Small intestine (tissue), 7 donors: ENCODE results near the gene KRTAP3-1. TPM values are rescaled to one million over a fixed set of nuclear protein-coding genes. Genes with fewer than 3 reads are reported as not detected.
"Not testable (repeated sequence)": the region's sequence is repeated elsewhere in the genome, so short reads cannot be mapped to it uniquely, and the experiment has no call there.

Experiments
- DNase-seq, 2 donors: peaks; one replicate each; pipeline versions ENCODE4 v3.0.0 to v3.0.0-alpha.2; 2013
- FAIRE-seq: peaks from 2 replicates; lab custom pipeline; 2012; peaks lifted over from hg19 to GRCh38; lab: Jason Lieb, UNC
- H3K27ac ChIP-seq, 3 donors: one replicate each; pipeline ENCODE4 v1.5.1; 2013; ENCODE audit warnings: low read length in 2 of 3, mild to moderate bottlenecking in 2 of 3, control low read depth in 1 of 3, inconsistent platforms in 1 of 3, low read depth in 1 of 3, moderate library complexity in 1 of 3
- H3K27me3 ChIP-seq, 3 donors: one replicate each; pipeline ENCODE4 v1.6.1; 2013; ENCODE audit warnings: low read length in 3 of 3, inconsistent platforms in 1 of 3; ENCODE audit not compliant: control insufficient read depth in 3 of 3, insufficient read depth in 3 of 3
- H3K36me3 ChIP-seq, 3 donors: one replicate each; pipeline ENCODE4 v1.6.1; 2013; ENCODE audit warnings: low read length in 3 of 3, inconsistent platforms in 1 of 3, low read depth in 1 of 3, mild to moderate bottlenecking in 1 of 3, moderate library complexity in 1 of 3; ENCODE audit not compliant: control insufficient read depth in 3 of 3, insufficient read depth in 2 of 3
- H3K4me1 ChIP-seq, 3 donors: one replicate each; pipeline ENCODE4 v1.6.1; 2013; ENCODE audit warnings: low read length in 2 of 3, inconsistent platforms in 1 of 3, low read depth in 1 of 3, mild to moderate bottlenecking in 1 of 3, moderate library complexity in 1 of 3; ENCODE audit not compliant: control insufficient read depth in 3 of 3, insufficient read depth in 2 of 3
- H3K4me3 ChIP-seq, 3 donors: one replicate each; pipeline ENCODE4 v1.5.1; 2013; ENCODE audit warnings: low read length in 3 of 3, control low read depth in 1 of 3, inconsistent platforms in 1 of 3, low read depth in 1 of 3, mild to moderate bottlenecking in 1 of 3, moderate library complexity in 1 of 3
- H3K9me3 ChIP-seq, 2 donors: one replicate each; pipeline ENCODE4 v1.6.1; 2013; ENCODE audit warnings: low read depth in 1 of 2, low read length in 1 of 2; ENCODE audit not compliant: control insufficient read depth in 2 of 2, insufficient read depth in 1 of 2
- WGBS, 3 donors: extraction: QIAGEN DNeasy Blood & Tissue Kit; methylation state at CpG; one replicate each; pipeline ENCODE4 v1.1.7; 2013; 5-methylcytosine and 5-hydroxymethylcytosine counted together
- polyA plus RNA-seq, 4 donors: library from polyadenylated mRNA; stranded (reverse) in 3 of 4; unstranded in 1 of 4; fragments of 200-250 nt in 3 of 4; fragments of 120-200 nt in 1 of 4; gene quantifications; one replicate each; pipeline versions ENCODE4 v1.2.1 to v1.2.3, GENCODE V29; 2013
- donor health status: healthy with polysubstance abuse.
- donor health status: control.
- donor health status: control.
- donor health status: Bipolar disorder and iron deficiency.
- donor health status: healthy.

KRTAP3-1 gene
- polyA plus RNA-seq, 4 donors, result not detected

DNA sequence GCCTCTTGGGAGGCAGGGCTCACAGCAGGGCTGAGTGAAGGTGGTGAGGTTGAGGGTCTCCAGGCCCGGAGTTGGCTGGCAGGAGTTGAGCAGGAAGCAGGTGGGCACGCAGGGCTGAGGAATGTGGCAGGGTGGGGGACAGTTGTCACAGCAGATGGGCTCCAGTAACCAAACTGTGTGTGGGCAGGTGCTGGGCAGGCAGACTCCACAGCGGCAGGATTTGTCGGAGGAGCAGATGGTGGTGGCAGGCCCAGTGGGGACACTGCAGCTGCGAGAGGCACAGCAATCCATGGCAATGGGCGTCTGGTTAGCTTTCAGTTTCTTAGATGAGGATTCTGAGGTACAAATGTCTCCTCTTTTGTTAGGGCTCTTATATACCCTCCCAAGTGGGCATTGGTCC is 9.4 kb downstream of the KRTAP3-1 start, which contains the start of gene KRTAP3-2:
TSS of gene KRTAP3-2 (minus strand) at position 344 of the 400 bp plus-strand sequence. CDS start at position 291, 53 bp downstream.
- not testable (repeated sequence) for DNase-seq, H3K9me3 ChIP-seq, FAIRE-seq, H3K27ac ChIP-seq, H3K4me3 ChIP-seq, H3K36me3 ChIP-seq, H3K27me3 ChIP-seq, H3K4me1 ChIP-seq
- 85 to 93% (median 86%) methylated on average over 6 of the region's 6 CpGs for WGBS, 3 donors

DNA sequence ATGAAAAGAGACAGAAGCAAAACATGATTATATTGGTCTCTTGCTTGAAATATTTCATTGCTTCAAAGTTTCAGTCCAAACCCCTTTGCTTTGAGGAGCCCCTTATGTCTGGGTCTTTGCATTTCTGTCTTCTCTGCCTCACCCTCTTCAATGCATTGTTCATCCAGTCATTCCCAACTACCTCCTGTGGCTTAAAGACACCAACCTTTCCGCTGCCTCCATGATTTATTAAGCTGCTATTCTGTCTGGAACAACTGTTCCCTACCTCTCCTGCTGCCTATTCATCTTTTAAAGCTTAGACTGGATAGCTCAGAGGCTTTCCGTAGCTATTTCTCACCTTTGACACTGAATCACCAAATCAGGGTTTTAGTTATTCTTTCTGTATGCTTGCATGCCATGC is 11.6 kb downstream of the KRTAP3-1 start:
- no peaks in the 10 kb centered on the region for H3K36me3 ChIP-seq
- WGBS, 3 donors, result 69 to 85% (median 78%) methylated on average over 2 of the region's 2 CpGs
- FAIRE-seq (no peak), DNase-seq (no peak)
- no peaks in the 10 kb centered on the region for H3K9me3 ChIP-seq
- no peak overlapping the region for H3K27ac ChIP-seq
- H3K4me1 ChIP-seq, result no peaks in the 10 kb centered on the region
- peaks cover 0 to 7% (median 4%) of the 10 kb centered on the region in 3 donors for H3K27me3 ChIP-seq
- H3K4me3 ChIP-seq, result no peak overlapping the region

DNA sequence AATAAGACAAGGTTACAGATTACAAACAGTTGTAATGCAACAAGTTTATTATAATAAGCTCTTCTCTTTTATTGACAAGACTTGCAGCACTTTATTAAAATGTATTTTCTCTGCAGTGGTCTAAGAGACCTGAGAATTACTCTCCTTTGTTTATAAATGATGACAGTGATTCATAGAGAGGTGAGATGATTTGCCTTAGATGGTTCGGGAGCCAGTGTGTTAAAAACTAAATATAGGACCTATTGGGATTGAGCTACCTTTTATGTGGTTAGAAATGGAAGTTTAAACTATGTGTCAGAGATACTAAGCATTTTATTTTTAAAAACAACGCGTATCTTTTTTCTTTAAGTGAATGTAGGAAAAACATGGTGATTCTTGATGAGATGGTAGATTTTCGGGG is 12.1 kb downstream of the KRTAP3-1 start:
- H3K27ac ChIP-seq, result no peak overlapping the region
- no peaks in the 10 kb centered on the region for H3K4me1 ChIP-seq
- no peaks in the 10 kb centered on the region for H3K9me3 ChIP-seq
- WGBS, 3 donors, result 78 to 92% (median 81%) methylated on average over 4 of the region's 4 CpGs
- no peak overlapping the region for H3K4me3 ChIP-seq
- H3K27me3 ChIP-seq, result peaks cover 0 to 7% (median 4%) of the 10 kb centered on the region in 3 donors
- DNase-seq, result no peak
- no peak for FAIRE-seq
- H3K36me3 ChIP-seq, result no peaks in the 10 kb centered on the region

DNA sequence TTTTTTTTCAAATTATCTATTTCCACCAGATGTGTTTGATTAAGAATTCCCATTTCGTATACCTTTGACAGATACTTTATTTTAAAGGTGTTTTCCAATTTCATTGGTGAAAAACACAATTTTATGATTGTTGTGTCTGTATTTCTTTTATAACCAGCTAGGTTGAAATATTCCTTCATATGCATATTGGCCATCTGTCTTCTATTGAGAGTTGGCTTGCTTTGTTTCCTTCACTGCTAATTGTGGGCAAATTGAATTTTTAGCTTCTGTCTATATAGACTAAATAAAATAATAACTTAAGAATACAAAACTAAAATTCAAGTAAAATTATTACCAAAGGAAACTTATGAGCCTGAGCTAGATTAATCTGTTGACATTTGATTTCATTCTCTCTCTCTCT is 13.8 kb downstream of the KRTAP3-1 start:
- no peaks in the 10 kb centered on the region for H3K36me3 ChIP-seq
- H3K9me3 ChIP-seq, result no peaks in the 10 kb centered on the region
- no peak overlapping the region for H3K27ac ChIP-seq
- no peak for DNase-seq
- no peak for FAIRE-seq
- H3K4me3 ChIP-seq, result no peak overlapping the region
- 47% methylated on average over 1 of the region's 1 CpG for WGBS, 3 donors
- H3K4me1 ChIP-seq, result no peaks in the 10 kb centered on the region
- peaks cover 0 to 7% (median 4%) of the 10 kb centered on the region in 3 donors for H3K27me3 ChIP-seq

DNA sequence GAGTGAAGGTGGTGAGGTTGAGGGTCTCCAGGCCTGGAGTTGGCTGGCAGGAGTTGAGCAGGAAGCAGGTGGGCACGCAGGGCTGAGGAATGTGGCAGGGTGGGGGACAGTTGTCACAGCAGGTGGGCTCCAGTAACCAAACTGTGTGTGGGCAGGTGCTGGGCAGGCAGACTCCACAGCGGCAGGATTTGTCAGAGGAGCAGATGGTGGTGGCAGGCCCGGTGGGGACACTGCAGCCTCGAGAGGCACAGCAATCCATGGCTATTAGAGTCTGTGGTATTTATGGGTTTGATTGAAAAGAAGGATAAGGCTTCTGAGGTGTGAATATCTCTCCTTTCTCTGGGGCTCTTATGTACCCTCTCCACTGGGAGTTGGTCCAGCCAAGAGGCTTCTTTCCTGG is 15.1 kb downstream of the KRTAP3-1 start, which contains the start of gene KRTAP3-3:
TSS of gene KRTAP3-3 (minus strand) at position 326 of the 400 bp plus-strand sequence. CDS start at position 259, 67 bp downstream.
- WGBS, 3 donors, result 20 to 52% (median 49%) methylated on average over 4 of the region's 4 CpGs
- H3K27ac ChIP-seq, result no peak within 1 kb of the TSS
- H3K9me3 ChIP-seq, result no peaks in the 10 kb centered on the region
- H3K4me1 ChIP-seq, result no peaks in the 10 kb centered on the region
- H3K36me3 ChIP-seq, result no peaks in the 10 kb centered on the region
- H3K4me3 ChIP-seq, result no peak within 1 kb of the TSS
- peaks cover 0 to 4% (median 3%) of the 10 kb centered on the region in 3 donors for H3K27me3 ChIP-seq
- FAIRE-seq (no peak), DNase-seq (no peak)

DNA sequence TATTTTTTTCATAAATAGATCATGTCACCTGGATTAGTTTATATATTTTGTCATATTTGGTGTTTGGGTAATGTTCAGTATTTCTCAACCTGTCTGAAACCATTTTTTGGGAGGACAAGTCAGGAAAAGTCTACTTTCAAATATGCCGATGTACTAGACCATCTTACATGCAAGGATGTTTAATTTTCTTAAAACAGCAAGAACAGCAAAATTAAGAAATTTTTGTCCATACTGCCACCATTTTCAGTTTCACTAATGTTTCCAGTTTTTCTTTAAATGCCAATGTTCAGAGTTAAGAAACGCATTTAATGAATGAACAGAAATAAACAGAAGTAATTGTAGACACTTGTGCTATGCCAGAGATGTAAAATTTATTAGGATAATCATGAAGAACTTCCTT is 15.8 kb downstream of the KRTAP3-1 start:
- Histone ChIP-seq H3K9me3 (no peaks in the 10 kb centered on the region), H3K4me3 (no peak overlapping the region), H3K36me3 (no peaks in the 10 kb centered on the region), H3K4me1 (no peaks in the 10 kb centered on the region), H3K27ac (no peak overlapping the region), H3K27me3 (peaks cover 0 to 4% (median 3%) of the 10 kb centered on the region in 3 donors)
- DNase-seq (no peak), FAIRE-seq (no peak)
- 78 to 84% (median 80%) methylated on average over 2 of the region's 2 CpGs for WGBS, 3 donors

DNA sequence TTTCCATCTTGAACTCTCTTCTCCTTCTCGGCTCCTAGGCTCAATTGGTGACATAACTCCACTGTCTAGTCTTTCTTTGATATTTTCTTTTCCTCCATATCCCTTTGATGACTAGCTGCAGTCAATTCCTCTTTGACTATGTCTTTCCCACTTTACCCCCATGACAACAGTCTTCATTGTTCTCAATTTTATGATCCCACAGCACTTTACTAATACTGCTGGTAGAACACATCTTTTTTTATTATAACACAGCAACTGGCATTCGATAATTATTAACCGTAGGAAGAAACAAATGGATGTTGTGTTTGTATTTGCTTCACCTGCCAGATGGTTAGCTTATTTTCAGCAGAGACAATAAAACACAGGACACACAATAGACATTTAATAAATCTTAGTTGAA is 16.3 kb downstream of the KRTAP3-1 start:
- WGBS, 3 donors, result 19 to 63% (median 35%) methylated on average over 3 of the region's 3 CpGs
- no peaks in the 10 kb centered on the region for H3K4me1 ChIP-seq
- DNase-seq (peak in 1 of 2 donors; percentile 10), FAIRE-seq (no peak)
- H3K27ac ChIP-seq, result no peak overlapping the region
- H3K4me3 ChIP-seq, result no peak overlapping the region
- H3K36me3 ChIP-seq, result no peaks in the 10 kb centered on the region
- H3K9me3 ChIP-seq, result no peaks in the 10 kb centered on the region
- H3K27me3 ChIP-seq, result peaks cover 0 to 4% (median 3%) of the 10 kb centered on the region in 3 donors

DNA sequence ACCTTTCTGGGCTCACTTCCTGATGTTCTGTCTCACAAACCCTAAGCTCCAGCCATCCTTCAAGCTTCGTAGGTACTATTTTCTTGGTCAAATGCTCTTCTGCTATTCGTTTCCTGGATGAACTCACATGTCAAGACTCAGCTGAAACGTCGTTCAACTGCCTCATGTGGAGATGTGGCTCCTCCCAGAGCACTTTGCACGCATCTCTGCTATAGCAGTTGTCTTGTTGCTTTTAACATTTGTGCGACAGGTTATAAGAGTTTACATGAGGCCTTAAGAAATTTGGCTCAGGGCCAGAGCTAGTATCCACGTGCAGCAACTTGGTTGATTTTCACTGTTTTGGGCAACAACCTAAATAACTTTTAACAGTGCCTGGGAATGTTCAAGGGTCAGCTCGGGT is 22.0 kb downstream of the KRTAP3-1 start:
- Histone ChIP-seq H3K4me3 (no peak overlapping the region), H3K36me3 (no peaks in the 10 kb centered on the region), H3K27ac (no peak overlapping the region), H3K4me1 (no peaks in the 10 kb centered on the region), H3K9me3 (no peaks in the 10 kb centered on the region), H3K27me3 (peaks cover 0 to 2% (median 0%) of the 10 kb centered on the region in 3 donors)
- FAIRE-seq, result no peak
- DNase-seq, result no peak
- WGBS, 3 donors, result 56 to 73% (median 61%) methylated on average over 8 of the region's 8 CpGs

DNA sequence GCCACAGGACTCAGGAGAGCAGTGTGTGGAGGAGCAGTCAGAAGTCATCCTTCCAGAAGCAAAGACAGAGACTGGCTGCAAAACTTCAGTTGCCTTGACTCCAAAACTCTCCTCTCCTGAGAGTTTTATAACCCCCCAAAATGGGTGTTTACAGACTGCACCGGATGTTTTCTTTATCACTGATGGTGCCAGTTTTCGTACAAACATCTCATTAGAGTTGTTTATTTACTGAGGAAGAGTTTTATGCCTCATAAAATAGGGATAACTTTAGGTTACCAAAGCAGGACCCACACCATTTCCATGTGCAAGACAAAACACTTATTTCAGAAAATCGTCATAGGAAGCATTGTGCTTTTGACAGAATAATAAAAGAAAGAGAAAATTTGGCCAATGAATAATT is 24.7 kb downstream of the KRTAP3-1 start, which contains the start of gene KRT40:
TSS of gene KRT40 (minus strand) at position 101 of the 400 bp plus-strand sequence. CDS start at position 48, 53 bp downstream.
- no peaks in the 10 kb centered on the region for H3K36me3 ChIP-seq
- peaks cover 0 to 2% (median 0%) of the 10 kb centered on the region in 3 donors for H3K27me3 ChIP-seq
- H3K9me3 ChIP-seq, result no peaks in the 10 kb centered on the region
- no peak within 1 kb of the TSS for H3K27ac ChIP-seq
- FAIRE-seq (no peak), DNase-seq (no peak)
- no peaks in the 10 kb centered on the region for H3K4me1 ChIP-seq
- H3K4me3 ChIP-seq, result no peak within 1 kb of the TSS
- 42 to 46% (median 46%) methylated on average over 3 of the region's 3 CpGs for WGBS, 3 donors
